GM19035 (cell line): ENCODE results near the gene PSD2.

Experiments
- ATAC-seq: cut with Tn5 transposase; IDR thresholded peaks from one replicate; pipeline ENCODE4 v1.9.1; 2021; ENCODE audit not compliant: unreplicated experiment

Gene PSD2

DNA sequence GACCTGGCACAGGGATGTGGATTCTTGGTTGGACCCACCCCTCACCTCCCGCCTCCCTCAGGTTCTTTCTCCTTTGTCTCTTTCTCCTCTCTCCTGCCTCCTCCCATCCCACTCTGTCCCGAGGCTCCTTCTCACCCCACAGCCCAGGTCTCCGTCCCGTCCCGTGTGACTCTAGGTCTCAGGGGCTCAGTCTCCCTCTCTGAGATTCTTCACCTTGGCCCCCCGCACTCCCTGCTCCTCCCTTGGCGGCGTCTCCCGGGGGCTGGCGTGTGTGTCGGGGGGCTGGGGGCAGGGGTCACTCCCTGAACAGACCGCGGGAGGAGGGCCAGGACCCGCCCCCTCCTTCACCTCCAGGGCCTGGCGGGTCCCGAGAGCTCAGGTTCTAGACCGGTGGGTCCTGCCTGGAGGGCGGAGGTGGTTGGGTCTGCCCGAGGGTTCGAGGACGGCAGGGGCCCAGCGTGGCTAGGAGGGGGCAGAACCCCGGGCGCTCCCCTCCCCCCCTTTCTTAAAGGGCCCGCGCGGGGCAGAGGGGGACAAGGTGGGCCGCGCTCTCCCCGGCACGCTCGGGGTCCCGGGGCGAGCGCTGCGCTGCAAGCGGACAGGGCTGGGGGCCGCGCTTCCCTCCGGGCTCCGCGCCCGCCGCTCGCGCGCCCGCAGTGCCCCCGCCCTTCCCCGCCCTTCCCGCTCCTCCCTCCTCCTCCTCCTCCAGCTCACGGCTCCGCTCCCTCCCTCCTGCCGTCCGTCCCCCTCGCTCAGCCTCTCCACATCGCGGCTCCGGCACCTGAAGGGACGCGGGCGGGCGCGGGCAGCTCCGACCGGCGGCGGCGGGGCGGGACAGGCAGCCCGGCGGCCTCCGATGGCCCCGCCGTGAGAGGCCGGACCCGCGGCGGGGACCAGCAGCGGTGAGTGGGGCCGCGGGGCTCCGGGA lies at the start of gene PSD2:
Gene PSD2 (plus strand): TSS at position 735 of the 928 bp plus-strand sequence. CDS start 13,633 bp downstream, outside the sequence.
- no peak for ATAC-seq

DNA sequence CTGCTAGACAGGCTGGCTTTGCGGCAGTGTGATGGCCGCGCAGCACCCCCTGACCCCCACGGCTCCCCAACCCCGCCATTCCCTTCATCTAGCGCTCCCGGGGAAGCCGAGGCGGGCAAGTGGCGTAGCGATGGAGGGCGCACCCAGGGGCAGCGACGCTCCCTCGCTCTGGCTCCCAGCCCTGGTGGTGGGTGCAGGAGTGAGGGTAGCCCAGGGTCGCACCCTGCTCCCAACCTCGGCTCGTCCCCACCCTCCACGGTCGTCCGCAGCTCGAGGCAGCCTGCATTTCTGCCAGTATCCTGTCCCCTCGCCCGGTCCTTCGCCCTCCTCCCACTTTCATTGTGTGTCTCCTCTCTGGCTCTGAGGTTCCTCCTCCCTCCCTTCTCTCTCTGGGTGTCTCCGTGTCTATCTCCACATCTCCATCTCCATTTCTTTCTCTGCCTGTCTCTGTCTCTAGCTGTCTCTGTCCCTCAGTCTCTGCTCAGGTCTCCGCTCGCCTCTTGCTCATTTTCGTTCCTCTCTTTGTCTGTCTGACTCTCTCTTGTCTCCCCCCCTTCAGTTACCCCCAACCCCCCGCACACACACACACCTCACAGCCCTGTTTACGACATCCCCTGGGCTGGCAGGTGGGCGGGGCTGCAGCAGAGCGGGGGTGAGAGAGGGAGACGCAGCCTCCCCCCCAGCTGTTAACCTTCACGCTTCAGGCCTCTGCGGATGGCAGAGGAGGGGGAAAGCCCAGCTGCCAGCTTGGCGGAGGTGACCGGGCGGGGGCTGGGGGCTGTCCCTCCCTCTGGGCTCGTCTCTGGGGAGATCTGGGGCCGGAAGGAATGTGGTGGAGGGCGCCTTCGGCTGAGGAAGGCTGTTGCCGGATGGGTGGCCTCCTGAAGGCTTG lies 48.7 kb upstream of the PSD2 start:
- ATAC-seq = peak; percentile 42

DNA sequence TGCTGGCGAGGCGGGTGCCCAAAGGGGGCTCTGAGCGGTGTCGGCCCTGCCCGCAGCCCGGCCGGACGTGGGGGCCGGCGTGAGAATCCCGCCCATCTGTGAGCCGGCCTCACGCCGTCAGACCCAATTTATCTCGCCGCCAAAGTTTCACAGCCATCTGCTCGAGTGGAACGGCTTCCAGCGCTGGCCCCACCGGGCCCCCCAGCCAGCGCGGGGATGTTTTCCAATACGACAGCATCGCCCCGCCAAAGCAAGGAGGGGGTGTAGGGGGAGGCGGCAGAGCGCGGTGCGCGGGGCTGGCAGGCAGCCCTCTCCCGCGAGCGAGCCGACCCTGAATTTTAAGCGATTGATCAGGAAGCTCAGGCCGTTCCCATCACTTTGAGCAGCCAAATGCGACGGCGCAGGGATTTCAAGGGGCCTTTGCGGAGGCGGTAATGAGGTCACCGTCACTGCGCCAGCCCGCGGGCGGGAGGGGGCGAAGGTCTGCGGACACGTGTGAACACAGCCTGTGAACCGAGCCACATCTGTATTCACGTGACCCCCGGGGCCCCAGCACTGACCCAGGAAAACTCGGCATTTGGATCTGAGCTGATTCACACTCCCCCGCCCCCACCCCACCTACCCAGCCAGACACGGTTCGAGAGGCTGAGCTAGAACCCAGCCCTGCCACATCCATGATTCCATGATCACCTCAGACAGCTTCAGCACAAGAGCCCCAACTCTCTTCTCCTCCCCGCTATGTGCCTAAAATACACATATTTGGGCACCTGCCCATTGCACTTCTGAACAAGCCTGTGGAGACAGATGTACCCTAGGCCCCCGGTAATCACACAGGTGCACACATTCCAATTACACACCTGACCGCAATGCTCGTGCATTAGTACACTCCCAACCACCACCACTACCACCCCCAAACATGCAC lies 47.8 kb upstream of the PSD2 start:
- peak; percentile 38 for ATAC-seq

- ATAC-seq = no peak
Measured at GRCh38 chr5:139748505-139748826, 47.1 kb upstream of the PSD2 start.

- no peak for ATAC-seq
Measured at GRCh38 chr5:139749242-139749641, 46.4 kb upstream of the PSD2 start.

- ATAC-seq = no peak
Measured at GRCh38 chr5:139751236-139751635, 44.4 kb upstream of the PSD2 start.

GRCh38 chr5:139752506-139753473 lies 42.8 kb upstream of the PSD2 start:
- no peak for ATAC-seq

DNA sequence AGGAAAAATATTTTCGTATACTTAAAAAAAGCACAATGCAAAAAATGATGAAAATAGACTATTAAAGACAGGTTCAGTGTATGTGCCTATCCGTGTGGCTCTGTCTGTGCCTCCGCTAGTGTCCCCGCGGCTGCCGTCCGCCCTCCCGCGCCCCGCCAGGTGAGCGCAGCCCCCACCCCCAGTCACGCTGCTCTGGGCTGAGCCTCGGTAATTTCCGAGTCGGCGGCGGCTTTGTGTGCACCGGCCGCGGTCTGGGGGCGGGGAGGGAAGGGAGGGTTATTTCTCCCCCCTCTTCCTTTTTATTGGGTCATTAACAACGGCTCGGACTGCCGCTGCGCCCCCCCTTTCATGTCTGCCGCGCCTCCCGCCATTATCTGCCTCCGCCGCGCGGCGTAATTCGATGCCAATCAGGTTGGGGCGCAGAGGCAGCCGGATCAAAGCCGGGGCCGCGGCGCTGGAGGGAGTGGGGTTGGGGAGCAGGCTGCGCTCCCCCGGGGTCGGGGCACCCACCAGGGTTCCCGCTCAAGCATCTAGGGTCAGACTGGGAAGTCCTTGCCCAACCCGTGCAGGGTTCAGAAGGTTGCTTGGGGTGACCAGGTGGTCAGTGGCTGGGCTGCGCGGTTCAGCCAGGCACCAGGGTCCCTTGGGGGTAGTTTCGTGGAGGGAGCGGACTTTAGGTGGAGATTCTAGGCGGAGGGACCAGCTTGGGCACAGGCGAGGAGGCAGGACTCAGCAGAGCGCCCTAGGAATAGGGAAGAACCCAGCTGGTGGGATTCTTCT lies 39.5 kb upstream of the PSD2 start:
- no peak for ATAC-seq

- ATAC-seq = no peak
Measured at GRCh38 chr5:139756971-139757370, 38.6 kb upstream of the PSD2 start.

GRCh38 chr5:139757727-139758509 lies 37.7 kb upstream of the PSD2 start:
- ATAC-seq = no peak

DNA sequence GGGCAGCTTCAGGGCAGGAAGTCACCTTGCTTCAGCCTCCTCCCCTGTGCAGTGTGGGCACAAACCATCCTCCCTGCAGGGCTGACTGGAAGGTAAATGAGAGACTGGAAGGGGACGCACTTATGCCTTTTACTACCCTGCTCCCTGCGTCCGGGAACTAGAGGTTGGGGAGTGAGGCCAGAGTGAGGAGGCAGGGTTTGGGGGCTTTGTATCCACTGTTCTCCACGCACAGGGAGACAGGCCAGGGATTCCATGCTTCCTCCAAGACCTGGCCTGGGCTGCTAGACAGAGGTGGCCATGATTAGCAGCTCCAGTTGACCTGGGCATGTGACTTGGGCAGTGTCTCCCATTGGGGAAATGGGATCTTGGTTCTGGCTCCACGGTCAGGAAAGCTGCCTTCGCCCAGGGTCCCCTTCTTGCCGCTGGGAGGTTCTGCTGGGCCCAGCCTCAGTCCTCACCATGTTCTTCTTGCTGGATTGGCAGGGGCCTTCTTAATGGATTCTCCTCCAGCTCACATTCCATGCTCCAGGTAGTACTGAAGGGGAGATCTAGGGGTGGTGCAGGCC lies 37.0 kb upstream of the PSD2 start:
- ATAC-seq = no peak

GRCh38 chr5:139759219-139759721 lies 36.3 kb upstream of the PSD2 start:
- ATAC-seq = no peak

GRCh38 chr5:139760066-139761056 lies 35.2 kb upstream of the PSD2 start:
- no peak for ATAC-seq

- no peak for ATAC-seq
Measured at GRCh38 chr5:139761057-139761450, 34.6 kb upstream of the PSD2 start.

DNA sequence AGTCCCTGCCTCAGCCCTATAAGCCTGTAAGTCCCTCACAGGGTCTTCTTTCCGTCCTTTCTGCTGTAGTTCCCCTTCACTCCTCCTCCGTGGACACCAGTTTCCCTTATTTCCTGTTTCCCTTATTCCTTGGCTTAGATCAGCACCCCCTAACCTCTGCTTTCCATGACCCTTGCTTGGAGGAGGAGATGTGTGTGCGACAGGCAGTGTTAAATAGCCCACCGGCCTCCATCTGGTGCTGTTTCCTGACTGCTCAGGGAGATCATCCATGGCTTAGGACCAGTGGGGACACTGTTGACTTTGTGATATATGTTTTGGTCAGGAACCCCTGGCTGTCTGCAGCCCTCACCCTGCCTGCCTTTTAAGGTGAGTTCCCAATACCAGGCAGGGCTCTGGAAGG lies 34.1 kb upstream of the PSD2 start:
- ATAC-seq = no peak

- ATAC-seq = no peak
Measured at GRCh38 chr5:139762615-139763170, 32.9 kb upstream of the PSD2 start.
